ENCODE measurements around the gene RRM1.
"Not testable (repeated sequence)": the region's sequence is repeated elsewhere in the genome, so short reads cannot be mapped to it uniquely, and the experiment has no call there.

RRM1 gene

GRCh38 chr11:4094348-4095291, at the start of gene RRM1:
RRM1 (plus strand) TSS chr11:4094799; CDS start chr11:4095013, 214 bp downstream.
- peak; percentile 95 for DNase-seq

- no peak for DNase-seq
Measured at GRCh38 chr11:4044976-4045646, 49.5 kb upstream of the RRM1 start.

- DNase-seq: no peak
Measured at GRCh38 chr11:4048340-4048739, 46.3 kb upstream of the RRM1 start.

- no peak for DNase-seq
Measured at GRCh38 chr11:4049006-4049405, 45.6 kb upstream of the RRM1 start.

DNA sequence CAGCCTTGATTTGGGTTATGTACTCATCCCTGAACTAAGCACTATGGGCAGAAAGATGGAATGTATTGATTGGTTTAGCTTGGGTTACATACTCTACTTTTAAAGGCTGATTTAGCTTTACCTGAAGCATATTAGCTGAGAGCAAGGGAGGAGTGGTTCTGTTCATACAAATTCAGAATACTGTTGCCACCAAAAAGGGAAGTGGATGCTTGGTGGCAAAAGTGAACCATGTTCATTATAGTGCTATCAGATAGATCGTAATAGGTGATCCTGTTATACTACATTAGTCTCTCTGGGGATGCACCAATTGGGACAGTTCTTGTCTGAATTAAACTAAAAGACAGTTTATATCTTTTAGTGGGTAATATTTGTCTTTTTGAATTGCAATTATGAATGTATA, 44.5 kb upstream of the RRM1 start:
- DNase-seq: no peak

DNA sequence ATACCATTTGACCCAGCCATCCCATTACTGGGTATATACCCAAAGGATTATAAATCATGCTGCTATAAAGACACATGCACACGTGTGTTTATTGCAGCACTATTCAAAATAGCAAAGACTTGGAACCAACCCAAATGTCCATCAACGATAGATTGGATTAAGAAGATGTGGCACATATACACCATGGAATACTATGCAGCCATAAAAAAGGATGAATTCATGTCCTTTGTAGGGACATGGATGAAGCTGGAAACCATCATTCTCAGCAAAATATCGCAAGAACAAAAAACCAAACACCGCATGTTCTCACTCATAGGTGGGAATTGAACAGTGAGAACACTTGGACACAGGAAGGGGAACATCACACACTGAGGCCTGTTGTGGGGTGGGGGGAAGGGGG, 41.4 kb upstream of the RRM1 start:
- DNase-seq: not testable (repeated sequence)

DNA sequence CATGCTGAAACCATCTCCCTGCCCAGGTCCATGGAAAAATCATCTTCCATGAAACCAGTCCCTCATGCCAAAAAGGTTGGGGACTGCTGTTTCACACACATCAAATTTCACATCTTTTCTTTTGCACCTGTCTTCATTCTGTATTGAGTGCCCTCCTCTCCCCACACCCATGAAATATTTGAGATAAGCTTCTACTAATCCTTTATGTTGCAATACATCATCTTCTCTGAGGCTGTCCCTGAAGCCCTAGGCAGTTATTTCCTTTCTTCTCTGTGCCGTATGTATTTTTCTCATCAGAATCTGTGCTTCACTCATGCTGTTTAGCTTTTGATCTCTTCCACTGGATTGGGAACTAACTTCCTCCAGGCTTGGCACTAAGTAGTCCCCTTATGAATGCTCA, 40.0 kb upstream of the RRM1 start:
- DNase-seq: no peak

DNA sequence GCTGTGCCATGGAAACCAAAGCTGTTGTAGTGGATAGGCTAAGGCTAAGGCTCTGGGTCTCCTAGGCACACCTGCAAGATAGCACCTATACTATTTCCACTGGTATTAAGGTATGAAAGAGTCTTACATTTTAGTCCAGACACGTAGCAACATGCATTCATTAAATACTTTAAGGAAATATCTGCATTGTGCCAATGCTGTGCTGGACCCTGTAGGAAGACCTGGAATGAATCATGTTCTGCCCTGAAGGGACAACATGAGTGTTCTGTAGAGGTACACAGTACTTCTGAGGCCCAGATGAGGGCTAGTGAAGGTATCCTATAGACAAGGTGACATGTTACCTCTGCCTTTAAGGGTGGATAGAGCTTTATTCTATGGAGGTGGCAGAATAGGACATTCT, 35.2 kb upstream of the RRM1 start:
- DNase-seq: no peak

- no peak for DNase-seq
Measured at GRCh38 chr11:4060182-4060923, 34.2 kb upstream of the RRM1 start.

DNA sequence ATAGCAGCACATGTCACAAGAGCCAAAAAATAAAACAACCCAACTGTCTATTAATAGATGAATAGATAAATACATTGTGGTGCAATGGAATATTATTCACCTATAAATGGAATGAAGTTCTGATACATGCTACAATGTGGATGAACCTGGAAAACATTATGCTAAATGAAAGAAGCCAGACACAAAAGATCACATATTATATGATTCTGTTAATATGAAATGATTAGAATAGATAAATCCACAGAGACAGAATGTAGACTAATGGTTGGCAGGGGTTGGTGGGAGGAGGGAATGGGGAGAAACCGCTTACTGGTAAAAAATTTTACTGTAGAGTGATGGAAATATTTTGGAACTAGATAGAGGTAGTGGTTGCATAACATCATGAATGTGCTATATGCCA, 32.9 kb upstream of the RRM1 start:
- no peak for DNase-seq

- no peak for DNase-seq
Measured at GRCh38 chr11:4063348-4063747, 31.3 kb upstream of the RRM1 start.

GRCh38 chr11:4064278-4064955, 30.2 kb upstream of the RRM1 start:
- no peak for DNase-seq

DNA sequence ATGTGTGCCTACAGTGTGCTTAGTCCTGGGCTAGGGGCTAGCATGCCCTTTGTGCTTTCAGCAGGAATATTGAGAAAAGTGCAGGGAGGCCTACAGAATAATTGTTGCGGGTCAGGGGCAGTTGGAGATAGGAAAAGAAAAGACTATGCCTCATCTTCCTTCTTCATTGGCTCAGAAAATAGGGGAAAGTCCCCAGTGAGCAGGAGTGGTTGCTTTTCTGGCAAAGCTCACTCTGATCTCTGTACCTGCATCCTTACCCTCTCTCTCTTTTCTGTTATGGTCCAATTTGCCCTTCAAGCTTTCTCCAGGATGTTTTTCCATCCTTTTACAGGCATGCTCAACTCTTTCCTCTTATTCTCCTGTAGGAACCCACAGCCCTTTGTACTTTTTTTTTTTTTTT, 29.5 kb upstream of the RRM1 start:
- DNase-seq: no peak

- DNase-seq: no peak
Measured at GRCh38 chr11:4065601-4066377, 28.8 kb upstream of the RRM1 start.

GRCh38 chr11:4066910-4067309, 27.7 kb upstream of the RRM1 start:
- no peak for DNase-seq

DNA sequence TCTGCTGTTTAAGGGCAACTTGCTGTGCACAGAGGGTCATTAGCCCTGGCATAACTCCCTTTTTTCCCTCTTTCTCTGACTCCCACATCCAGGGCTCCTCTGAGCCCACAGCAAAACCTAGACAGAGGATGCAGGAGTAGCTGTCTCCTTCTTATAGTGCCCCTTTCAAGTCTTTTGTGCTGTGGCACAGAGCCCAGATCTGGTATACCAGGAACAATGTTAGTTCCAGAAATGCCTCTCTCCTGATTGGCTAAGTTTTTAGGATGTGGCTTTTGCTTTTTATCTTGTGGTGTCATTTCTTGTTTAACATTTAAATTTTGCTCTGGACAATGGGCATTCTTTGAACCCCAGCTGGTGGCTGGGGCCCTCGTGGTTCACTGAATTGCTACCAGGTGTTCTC, 25.6 kb upstream of the RRM1 start:
- DNase-seq: no peak

GRCh38 chr11:4071325-4071724, 23.3 kb upstream of the RRM1 start:
- no peak for DNase-seq

DNA sequence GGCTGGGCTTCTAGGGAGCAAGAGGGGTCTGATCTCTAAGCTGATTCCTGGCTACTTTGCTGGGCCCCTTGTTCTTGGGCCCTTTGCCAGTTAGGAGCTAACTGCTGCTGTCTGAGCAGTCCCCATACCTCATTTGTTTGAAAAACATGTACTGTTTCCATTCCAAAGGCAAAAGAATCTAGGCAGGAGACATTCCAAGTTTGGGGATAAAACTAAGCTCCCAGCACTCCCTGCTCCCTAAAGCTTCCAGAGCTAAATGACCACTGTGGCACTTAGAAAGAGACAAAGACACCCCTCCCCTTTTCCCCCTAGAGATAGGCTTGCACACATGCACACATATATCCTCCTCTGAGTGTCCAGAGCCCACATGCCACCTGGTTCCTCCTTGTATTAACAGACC, 22.7 kb upstream of the RRM1 start:
- DNase-seq: no peak

DNA sequence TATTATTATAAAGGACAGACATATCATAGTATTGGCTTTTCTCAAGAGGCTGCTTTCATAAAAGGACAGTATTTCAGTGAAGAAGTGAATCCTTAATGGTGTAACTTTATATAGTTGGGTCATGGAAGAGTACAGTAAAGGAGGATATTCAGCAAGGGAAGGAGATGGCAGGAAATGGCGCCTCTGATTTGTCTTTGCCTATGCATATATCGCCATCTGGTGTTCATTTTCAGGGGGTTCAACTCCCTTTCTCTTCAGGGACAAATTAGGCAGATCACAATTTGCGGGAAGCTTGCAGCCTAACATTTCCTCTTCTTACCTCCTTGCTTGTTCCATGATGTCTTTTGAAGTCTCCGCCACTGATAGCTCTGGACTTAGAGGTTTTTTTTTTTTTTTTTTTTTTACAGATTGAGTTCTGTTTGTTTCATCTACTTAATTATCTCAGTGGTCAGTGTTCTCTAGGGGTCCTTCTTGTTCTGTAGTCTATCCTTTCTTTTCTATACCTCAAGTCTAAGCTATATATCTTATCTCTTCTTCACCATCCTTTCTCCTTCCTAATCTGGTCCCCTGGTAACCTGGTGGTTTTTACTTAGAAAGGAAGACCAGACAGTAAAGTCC, 21.8 kb upstream of the RRM1 start:
- peak; percentile 81 for DNase-seq

DNA sequence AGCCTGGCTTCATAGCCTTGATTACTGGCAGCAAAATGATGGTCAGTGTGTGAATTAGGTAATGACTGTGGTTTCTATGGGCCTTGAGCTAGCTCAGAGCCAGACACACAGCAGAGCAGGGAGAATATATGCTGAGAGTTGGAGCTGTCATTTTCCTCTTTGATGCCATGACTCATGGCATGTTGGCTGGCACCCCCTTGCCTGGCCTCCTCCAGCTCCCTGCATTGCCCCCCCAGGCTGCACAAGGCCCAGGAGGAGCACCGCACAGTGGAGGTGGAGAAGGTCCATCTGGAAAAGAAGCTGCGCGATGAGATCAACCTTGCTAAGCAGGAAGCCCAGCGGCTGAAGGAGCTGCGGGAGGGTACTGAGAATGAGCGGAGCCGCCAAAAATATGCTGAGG, 20.3 kb upstream of the RRM1 start:
- no peak for DNase-seq

DNA sequence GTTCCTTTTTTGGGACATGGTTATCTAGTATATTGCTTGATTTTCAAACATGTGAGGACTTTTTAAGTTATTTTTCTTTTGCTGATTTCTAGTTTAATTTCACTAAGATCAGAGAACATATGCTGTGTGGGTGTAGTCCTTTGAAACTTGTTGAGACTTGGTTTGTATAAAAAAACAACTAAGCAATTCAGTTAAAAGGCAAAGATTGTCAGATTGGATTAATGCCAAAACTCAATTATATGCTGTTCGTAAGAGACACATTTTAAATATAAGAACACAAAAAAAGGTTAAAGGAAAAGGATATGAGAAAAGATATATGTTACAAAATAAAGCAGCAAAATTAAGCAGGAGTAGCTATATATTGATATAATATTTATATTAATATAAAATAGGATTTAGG, 17.8 kb upstream of the RRM1 start:
- DNase-seq: no peak

- DNase-seq: no peak
Measured at GRCh38 chr11:4083198-4083597, 11.4 kb upstream of the RRM1 start.

Data from CD4-positive, alpha-beta T cell treated with Interleukin-10 for 1 hour (primary cell).